Activated CD4-positive, alpha-beta T cell treated with anti-CD3 and anti-CD28 coated beads for 1 hour (primary cell): ENCODE data around the gene PDZK1.
"Not testable (repeated sequence)": the region's sequence is repeated elsewhere in the genome, so short reads cannot be mapped to it uniquely, and the experiment has no call there.

Experiments
- DNase-seq: peaks from one replicate; pipeline ENCODE4 v3.0.0-alpha.2; 2020

Gene PDZK1

DNA sequence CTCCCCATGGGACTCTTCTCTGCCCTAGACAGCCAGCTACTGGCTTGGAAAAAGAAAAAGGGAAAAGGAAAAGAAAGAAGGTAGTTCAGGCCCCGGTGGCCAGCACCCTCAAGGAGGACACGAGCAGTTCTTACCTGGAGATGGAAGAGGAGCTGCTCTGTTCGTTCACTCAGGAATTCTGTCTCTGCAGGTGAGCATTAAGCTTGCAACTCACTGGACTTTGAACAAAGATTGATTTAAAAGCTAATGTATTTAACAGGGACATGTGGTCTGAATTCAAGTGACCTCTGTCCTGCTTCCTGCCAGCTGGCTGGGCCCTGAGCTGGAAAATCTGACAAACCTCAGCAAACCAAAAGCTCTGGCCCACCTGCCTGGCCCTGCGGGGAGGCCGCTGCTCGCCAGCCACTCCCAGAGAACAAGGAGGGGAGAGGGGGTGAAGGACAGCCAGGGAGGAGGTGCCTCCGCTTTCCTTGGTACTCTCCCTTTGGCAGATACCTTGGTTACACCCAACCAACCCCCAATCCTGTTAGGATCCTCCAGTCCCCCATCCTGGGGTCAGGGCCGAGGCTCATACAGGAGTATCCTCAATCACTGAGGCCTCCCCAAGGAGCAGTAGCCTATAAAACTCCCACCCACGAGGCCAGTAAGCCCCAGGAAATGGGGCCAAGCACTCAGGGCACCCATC, at the start of gene PDZK1:
Gene PDZK1 (minus strand): TSS at position 186 of the 685 bp plus-strand sequence. CDS start 19,347 bp downstream, outside the sequence.
- DNase-seq = no peak

DNA sequence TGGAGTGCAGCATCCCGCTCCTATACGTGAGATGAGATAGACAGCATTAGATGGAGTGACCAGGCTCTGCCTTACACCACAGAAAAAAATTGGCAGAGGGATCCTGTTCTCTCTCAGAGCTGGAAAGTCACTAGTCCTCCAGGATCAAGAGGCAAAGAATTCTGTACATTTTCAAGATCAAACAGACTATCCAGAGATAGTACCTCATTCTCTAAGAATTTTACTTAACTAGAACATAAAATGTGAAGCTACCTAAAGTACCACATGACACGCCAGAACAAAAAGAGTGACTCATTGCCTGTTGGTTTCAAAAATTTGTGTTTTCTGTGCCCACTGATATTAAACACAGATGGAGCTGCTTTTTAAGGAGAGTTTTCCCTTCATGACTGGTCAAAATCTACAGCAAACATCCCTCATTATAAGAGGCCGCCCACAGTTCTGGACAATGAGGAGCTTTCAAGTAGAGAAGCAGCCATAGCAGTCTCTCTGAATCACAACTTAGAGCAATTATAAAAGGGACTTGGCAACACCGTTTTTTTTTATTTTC, 44.4 kb upstream of the PDZK1 start:
- DNase-seq = no peak

DNA sequence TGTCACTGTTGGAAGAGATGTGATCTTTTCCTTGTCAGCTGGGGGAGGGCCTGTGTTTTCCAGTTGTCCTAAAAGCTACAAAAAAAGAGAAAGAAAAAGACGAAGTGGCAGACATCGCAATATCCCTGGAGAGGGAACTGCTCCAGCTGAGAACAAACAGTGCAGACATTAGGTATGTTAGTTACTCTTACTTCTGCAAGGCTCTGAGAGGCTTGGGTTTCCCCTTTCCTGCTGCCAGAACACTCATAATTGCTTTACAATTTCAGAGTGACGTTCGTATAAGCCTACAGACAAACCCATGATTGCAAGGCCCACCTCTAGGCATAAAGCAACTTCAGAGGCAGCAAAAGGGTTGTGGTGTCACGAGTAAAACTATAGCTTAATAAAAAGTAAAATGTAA, 43.3 kb upstream of the PDZK1 start:
- DNase-seq = no peak

DNA sequence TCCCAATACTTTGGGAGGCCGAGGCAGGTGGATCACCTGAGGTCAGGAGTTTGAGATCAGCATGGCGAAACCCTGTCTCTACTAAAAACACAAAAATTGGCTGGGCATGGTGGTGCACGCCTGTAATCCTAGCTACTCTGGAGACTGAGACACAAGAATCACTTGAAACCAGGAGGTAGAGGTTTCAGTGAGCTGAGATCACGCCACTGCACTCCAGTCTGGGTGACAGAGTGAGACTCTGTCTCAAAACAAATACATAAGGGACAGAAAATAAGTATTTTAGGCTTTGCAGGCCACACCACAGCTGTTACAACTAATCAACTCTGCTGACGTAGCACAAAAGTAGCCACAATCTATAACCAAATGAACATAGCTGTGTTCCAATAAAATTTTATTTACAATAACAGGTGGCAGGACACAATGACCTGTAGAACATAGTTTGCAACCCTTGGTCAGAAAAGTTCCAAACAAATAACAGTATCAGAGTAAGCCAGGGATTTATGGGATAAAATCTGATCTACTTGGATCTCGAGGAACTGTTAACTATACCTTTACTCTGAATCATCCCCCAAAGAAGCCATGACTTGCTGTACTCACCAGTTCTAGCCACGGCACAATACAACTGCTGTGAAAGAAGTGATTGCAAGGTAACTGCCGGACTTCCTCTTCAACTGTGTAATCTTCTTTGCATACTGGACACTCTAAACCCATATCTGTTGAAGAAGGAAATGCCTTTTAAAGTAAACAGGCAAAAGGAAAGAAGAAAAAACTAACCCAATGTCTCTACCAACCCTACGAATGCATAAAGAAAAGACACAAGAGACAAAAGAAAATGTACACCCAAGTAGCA, 40.5 kb upstream of the PDZK1 start:
- DNase-seq = no peak

DNA sequence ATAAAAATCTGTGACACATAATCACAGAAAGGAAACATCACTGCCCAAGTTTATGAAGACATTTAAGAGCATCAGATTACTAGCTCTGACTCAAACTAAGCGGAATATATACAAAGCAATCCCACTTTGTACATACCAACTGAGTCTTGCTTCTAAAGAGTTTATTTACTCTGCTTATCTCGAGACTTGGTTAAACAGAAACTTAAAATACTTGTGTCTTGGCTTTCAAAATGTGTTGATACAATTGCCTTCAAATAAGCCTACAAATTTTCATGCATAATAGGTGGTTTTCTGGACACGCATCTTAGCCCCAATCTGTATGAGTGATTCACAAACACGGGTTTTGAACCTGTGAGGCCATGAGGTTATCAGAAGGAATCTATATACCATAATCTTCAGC, 33.1 kb upstream of the PDZK1 start:
- DNase-seq = no peak

DNA sequence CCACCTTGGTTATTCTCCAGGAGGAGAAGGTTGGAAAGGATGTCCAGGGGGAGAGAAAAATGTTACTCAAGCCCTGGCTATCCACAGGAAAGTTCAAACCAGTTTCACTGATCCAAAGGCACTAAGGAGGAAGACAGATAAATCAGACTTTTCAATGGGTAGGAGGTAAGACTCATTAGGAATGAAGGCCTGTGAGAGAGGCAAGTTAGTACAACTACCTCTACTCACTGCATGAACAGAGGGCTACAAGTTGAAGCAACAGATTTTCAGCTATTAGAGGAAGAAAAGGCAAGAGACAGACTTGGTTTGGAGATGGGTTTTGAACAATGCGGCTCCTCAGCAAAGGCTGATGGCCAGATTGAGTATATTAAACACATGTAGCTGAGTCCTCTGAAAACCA, 29.0 kb upstream of the PDZK1 start:
- no peak for DNase-seq

DNA sequence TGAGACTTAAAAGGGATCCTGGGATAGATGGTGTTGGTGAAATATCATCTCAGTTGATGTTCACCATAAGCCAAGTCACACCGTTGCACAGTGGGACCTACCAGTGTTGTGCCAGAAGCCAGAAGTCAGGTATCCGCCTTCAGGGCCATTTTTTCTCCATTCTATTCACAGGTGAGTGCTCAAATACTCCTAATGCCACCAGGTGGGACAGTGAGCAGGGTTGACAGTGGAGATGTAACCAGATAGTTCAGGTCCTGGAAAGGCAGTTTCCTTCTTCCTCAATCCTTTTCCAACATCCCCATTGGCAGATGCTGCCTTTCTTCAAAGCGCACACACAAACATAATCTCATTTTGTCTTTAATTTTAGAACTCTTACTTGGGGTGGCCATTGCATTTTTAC, 23.7 kb upstream of the PDZK1 start:
- DNase-seq = no peak

DNA sequence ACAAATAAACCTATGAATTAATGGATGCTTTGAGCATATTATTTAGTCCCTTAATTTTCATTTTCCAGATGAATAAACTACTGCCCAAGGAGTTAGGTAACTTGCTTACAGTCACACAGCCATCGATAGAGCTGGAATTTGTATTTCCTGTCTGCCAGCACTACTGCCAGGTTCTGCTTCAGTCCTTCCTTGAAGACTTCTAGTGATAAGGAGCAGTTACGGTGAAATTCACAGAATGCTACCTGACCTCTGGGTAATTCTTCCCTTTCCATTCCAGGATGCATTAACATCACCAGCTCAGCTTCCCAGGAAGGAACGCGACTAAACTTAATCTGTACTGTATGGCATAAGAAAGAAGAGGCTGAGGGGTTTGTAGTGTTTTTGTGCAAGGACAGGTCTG, 23.3 kb upstream of the PDZK1 start:
- DNase-seq = no peak

DNA sequence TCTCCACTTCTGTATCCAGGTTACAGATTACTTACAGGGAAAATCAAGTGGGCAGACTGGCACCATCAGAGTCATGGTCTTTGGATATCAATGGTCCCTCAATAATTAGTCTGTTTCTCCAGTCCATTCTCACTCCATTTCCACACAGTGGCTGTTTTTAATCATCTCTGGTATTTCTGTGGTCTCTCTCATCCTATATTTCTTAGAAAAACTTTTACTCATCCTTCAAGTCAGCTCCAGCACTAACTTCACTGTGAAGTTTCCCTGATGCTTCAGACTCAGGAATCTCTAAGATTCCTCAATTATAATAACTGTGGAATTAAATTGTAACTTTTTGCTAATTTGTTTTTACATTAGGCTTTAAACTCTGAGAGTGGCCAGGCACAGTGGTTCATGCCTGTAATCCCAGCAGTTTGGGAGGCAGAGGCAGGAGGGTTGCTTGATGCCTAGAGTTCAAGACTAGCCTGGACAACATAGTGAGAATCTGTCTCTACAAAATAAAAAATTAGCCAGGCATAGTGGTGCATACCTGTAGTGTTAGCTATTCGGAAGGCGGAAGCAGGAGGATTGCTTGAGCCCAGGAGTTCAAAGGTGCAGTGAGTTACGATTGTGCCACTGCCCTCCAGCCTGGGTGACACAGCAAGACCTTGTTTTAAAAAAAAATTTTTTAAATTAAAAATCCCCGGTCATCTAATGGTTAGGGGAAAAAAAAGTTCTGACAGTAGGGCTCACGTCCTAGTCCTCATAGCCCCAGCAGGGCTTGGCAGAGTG, 22.7 kb upstream of the PDZK1 start:
- DNase-seq = no peak

DNA sequence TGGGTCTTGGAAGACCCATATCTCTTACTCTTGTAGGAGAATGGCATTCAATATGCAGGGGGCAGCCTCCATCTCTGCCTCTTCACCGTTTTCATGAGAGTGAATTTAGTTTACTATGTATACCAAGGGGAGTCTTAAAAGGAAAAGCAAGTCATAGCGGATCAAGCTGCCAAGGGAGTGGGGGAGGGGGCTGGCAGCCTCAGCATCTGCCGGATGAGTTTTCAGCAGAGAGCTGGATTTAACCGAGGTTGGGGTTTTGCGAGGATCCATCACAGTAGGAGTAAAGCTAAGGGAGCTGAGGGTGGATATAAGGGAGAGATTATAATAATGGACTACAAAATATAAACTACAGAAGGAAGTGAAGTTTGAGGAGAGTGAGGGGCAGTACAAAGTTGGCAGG, 22.0 kb upstream of the PDZK1 start:
- no peak for DNase-seq

DNA sequence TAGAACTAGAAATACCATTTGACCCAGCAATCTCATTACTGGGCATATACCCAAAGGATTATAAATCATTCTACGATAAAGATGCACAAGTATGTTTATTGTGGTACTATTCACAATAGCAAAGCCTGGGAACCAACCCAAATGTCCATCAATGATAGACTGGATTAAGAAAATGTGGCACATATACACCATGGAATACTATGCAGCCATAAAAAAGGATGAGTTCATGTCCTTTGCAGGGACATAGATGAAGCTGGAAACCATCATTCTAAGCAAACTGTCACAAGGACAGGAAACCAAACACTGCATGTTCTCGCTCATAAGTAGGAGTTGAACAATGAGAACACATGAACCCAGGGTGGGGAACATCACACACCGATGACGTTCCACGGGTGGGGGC, 19.0 kb upstream of the PDZK1 start:
- DNase-seq = not testable (repeated sequence)

DNA sequence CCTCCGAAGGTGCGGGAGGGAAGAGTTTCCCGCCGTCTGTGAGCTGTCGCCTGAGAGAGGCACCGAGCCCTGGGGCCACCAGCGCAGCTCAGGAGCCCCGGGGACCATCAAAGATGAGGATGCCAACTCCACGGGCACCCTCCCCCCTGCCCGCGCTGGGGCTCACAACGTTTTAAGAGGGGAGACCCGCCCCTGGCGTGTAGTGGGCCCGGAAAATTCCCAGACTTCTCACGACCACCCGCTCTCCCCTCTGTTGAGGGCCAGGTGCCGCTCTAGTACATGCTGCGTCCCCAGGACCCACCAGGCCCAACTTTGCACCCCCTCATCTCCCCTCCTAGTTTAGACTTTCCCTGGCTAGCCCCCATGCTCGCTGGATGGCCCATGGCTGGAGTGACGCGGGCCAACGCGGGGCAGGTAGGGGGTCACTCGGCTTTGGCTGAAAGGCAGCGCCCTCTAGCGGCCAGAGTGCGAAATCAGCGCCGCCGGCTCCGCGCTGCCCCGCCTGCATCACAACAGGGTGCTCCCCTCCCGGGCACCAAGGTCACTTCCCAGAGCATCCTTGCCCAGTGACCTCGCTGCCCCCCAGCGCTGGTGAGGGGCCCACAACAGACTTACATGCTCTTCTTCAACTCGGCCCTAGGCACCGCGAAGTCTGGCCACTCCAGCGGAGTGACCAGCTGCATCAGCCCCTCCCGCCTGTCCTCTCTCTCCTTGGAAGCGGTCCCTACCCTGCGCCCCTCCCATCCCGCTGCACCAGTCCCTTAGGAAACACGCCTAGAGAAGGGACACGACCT, 13.9 kb upstream of the PDZK1 start:
- DNase-seq = peak; percentile 52

DNA sequence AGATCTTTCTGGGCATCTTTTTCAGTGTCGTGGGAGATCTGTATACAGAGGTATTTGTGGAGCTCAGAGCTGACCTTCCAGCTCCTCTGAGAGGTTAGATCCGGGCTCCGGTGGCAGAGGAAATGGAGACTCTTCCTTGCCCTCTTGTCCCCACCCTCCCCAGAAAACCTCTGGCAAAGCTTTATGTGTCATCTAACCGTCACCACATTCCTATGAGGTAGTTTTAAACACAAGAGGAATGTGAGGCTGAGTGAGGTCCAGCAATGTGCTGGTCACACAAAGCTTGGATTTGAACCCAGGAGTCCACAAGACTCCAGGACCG, 13.3 kb upstream of the PDZK1 start:
- DNase-seq = no peak

DNA sequence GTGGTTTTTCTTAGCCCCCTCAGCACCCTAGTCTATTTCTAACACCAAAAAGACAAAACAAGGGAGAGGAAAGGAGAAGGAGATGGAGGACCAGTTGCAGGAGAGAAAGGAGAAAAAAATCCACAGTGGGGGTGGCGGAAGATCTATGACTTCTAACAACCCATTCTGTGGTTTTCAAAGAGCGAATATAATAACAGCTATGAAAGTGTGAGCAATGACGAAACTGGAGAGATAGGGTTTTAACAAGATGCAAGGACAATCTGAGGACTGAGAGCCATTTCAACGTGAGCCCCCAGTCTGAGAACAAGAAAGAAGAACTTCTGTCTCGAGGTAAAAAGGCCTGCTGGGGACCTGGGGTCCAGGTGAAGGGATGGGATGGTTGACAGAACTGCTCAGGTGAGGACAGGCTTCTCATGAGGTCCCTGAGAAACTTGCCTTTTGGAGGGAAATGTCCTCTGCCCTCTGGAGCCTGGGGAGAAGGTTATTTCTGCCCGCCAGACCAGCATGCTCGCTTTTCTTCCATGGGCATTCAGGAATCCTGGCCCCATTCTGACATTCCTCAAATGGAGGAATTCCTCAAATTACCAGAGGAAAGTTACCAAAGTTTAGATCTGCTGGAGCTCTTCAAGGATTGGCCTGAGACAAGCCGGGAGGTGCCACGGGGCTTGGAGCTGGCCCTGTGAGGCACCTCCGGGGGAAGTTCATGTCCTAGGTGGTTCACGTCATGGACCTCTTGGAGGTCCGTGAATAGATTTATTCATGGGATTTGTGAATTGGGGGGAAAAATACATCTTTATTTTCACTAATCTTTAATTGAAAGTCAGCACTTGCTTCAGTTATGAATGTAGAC, 12.3 kb upstream of the PDZK1 start, which contains the start of gene CD160:
Gene CD160 (plus strand): TSS at position 270 of the 850 bp plus-strand sequence. CDS start 8,829 bp downstream, outside the sequence.
- DNase-seq = no peak

DNA sequence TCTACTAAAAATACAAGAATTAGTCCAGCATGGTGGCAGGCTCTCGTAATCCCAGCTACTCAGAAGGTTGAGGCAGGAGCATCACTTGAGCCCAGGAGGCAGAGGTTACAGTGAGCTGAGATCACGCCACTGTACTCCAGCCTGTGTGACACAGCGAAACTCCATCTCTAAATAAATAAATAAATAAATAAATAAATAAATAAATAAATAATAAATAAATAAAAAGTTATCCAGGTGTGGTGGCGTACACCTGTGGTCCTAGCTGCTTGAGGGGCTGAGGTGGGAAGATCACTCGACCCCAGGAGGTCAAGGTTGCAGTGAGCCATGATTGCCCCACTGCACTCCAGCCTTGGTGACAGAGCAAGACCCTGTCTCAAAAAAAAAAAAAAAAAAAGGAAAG, 11.3 kb upstream of the PDZK1 start:
- not testable (repeated sequence) for DNase-seq

DNA sequence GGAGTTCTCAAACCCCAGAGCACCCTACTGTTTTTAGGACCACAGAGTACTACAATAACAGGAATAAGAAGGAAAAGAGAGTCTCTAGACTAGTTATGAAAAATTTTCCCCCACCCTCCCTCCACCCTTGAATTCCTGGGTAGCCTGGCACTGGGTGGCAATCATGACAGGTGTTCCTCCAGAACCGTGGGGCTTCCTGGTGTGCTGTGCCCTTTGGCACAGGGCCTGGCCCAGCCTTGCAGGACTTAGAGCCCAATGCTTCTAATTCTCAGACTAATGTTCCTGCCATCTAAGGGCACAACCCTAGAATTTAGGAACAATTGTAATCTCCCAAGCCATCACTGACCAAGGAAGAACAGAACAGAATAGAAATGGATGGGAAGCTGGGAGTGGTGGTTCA, 10.7 kb upstream of the PDZK1 start:
- no peak for DNase-seq

DNA sequence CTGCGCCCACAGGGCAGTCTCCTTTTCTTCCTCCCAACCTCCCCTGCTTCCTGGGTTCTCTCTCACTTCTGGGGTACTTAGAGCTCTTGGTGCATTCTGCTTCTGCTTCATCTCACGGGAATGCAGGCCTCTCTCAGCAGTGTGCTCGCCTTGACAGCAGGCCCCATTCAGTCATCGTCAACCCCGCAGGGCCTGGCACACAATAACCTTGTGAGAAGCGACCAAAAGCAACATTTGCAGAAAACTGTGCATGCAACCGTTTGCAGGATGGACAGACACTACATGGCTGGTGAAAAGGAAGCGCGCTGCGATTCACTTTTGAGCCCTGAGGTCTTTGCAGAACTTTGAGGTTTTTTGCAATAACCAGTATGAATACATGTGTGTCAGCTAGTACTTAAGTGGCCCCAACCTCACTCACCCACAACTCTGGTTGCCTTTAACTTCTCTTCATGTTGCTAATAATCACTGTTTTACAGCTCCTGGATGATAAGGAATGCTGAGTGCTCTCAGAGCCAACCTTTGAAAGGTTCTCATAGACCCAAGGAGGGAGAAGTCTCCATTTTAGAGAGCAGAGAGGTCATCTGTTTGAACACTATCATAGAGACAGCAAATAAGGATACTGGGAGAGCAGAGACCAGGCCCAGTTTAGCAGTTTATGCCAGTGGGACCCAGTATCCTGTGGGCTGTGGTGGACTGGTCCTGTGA, 9.6 kb upstream of the PDZK1 start:
- no peak for DNase-seq

DNA sequence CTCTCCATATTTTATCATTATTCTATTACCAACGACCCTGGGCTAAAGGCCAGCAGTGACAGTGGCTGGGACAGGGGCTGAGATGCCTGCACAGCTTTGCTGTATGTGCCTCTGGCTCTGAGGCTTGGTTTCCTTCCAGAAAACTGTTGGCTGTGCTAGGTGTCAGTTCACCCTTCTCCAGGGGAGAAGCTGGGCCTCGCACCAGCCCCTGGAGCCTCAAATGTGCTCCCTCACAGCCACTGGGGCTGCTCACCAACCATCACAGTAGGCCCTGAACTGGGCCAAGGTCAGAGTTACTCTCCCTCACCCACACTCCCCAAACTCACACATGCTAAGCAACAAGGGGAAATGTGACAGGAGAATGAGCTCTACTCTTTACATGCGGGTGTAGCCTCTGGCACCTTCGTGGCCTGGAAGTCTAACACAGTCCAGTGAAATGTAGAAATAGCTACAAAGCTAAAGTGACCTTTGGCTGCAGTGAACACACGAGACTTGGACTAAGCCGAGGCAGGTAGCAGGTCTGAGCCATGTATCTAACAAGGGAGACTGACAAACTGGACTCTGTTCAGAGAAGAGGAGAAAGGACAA, 7.5 kb upstream of the PDZK1 start:
- no peak for DNase-seq

DNA sequence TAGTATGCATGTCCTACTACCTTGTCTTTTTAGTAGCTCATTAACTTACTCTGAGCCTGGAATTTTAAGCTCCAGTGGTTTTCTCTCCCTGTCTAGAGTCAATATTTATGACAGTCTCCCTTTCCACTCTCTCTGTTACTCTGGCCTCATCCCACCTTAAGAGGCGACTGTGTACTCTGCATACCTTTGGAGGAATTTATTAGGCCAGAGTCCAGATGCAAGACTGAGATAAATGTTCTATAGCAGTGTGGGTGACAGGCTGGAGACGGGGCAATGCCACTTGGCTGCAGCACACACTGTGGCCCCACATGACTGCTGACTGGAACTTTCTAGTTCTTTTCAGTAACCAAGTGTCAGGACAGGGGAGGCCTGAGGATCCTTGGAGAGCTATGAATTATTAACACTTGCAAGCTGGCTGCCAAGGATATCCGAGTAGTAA, 4.1 kb upstream of the PDZK1 start:
- no peak for DNase-seq

DNA sequence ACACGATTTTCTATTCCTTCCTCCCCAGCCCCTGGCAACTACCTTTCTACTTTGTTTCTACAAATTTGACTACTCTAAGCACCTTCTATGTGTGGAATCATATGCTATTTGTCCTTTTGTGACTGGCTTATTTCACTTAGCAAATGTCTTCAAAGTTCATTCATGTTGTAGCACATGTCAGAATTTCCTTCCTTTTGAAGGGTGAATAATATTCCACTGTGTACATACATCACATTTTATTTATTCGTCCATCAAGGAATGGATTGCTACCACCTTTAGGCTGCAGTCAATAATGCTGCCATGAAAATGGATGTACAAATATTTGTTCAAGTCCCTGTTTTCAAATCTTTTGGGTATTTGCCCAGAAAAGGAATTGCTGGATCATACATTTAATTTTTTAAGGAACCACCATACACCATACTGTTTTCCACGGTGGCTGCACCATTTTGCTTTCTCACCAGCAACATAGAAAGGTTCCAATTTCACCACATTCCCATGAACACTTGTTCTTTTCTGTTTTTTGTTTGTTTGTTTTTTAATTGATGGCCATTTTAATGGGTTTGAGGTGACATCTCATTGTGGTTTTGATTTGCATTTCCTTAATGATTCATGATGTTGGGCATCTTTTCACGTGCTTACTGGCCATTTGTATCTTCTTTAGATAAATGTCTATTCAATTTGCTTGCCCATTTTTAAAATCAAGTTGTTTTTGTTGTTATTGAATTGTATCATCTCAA, 3.3 kb upstream of the PDZK1 start:
- no peak for DNase-seq
